Raji (cell line): ENCODE measurements around the gene ANKRD28.

Experiments used
- POLR2A ChIP-seq: IDR thresholded peaks from 2 replicates; pipeline ENCODE4 v1.6.1; 2011; ENCODE audit warnings: low read depth, low read length, control low read depth; ENCODE audit not compliant: insufficient read depth

The ANKRD28 gene

GRCh38 chr3:15753056-15753710 is 44.6 kb downstream of the ANKRD28 start:
- TF ChIP-seq POLR2A, result no peak

- no peak for TF ChIP-seq POLR2A
Observed at GRCh38 chr3:15750879-15751278, 46.9 kb downstream of the ANKRD28 start.

- TF ChIP-seq POLR2A, result no peak
Observed at GRCh38 chr3:15750143-15750542, 47.6 kb downstream of the ANKRD28 start.

- no peak for TF ChIP-seq POLR2A
Observed at GRCh38 chr3:15744176-15744575, 53.6 kb downstream of the ANKRD28 start.

GRCh38 chr3:15743587-15744009 is 54.2 kb downstream of the ANKRD28 start:
- TF ChIP-seq POLR2A, result no peak

GRCh38 chr3:15731024-15731423 is 66.8 kb downstream of the ANKRD28 start:
- TF ChIP-seq POLR2A, result no peak

- no peak for TF ChIP-seq POLR2A
Observed at GRCh38 chr3:15728766-15729165, 69.0 kb downstream of the ANKRD28 start.

GRCh38 chr3:15726881-15727280 is 70.9 kb downstream of the ANKRD28 start:
- no peak for TF ChIP-seq POLR2A

- TF ChIP-seq POLR2A, result no peak
Observed at GRCh38 chr3:15726043-15726442, 71.7 kb downstream of the ANKRD28 start.

GRCh38 chr3:15724446-15724845 is 73.3 kb downstream of the ANKRD28 start:
- no peak for TF ChIP-seq POLR2A

- no peak for TF ChIP-seq POLR2A
Observed at GRCh38 chr3:15723624-15723884, 74.2 kb downstream of the ANKRD28 start.

GRCh38 chr3:15722877-15723623 is 74.7 kb downstream of the ANKRD28 start:
- no peak for TF ChIP-seq POLR2A

- no peak for TF ChIP-seq POLR2A
Observed at GRCh38 chr3:15716178-15716577, 81.6 kb downstream of the ANKRD28 start.

- TF ChIP-seq POLR2A, result no peak
Observed at GRCh38 chr3:15714448-15714847, 83.3 kb downstream of the ANKRD28 start.

- no peak for TF ChIP-seq POLR2A
Observed at GRCh38 chr3:15713364-15713763, 84.4 kb downstream of the ANKRD28 start.

GRCh38 chr3:15711281-15711680 is 86.5 kb downstream of the ANKRD28 start:
- TF ChIP-seq POLR2A, result no peak
